ENCODE data around the gene MLLT1. TPM values are rescaled to one million over a fixed set of nuclear protein-coding genes. Genes with fewer than 3 reads are reported as not detected.

The MLLT1 gene
- total RNA-seq, 2 donors from 2014 or later: 16.3 to 23.7 TPM

DNA sequence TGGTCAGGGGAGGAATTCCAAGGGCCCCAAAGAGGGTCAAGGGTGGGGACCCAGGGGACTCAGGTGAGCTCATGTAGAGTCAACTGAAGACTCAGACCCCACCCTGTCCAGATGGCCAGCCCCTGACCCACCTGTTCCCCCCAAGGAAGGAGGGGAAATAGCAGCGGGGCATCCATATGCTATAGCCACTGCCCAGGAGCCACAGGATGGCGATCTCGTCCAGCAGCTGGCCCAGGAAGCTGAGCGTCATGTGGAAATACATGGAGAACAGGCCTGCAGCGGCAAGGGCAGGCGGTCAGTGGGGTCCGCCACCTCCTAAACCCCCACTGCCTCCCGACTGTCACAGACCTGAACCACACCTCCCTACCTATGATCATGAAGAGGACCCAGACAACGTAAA lies 32.2 kb upstream of the MLLT1 start:
- 58 to 62% methylated on average over 8 to 9 of the region's 9 CpGs for WGBS, 2 donors
- H3K4me1 ChIP-seq: no peaks in the 10 kb centered on the region
- no peak overlapping the region for H3K27ac ChIP-seq
- no peak overlapping the region for H3K4me3 ChIP-seq
- intact Hi-C loops (cut with DNase I): no loop called here
- no peak for TF ChIP-seq POLR2A (IDR thresholded peaks at IDR 0.05)
- TF ChIP-seq, protein P1, sequence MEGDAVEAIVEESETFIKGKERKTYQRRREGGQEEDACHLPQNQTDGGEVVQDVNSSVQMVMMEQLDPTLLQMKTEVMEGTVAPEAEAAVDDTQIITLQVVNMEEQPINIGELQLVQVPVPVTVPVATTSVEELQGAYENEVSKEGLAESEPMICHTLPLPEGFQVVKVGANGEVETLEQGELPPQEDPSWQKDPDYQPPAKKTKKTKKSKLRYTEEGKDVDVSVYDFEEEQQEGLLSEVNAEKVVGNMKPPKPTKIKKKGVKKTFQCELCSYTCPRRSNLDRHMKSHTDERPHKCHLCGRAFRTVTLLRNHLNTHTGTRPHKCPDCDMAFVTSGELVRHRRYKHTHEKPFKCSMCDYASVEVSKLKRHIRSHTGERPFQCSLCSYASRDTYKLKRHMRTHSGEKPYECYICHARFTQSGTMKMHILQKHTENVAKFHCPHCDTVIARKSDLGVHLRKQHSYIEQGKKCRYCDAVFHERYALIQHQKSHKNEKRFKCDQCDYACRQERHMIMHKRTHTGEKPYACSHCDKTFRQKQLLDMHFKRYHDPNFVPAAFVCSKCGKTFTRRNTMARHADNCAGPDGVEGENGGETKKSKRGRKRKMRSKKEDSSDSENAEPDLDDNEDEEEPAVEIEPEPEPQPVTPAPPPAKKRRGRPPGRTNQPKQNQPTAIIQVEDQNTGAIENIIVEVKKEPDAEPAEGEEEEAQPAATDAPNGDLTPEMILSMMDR (IDR thresholded peaks at IDR 0.05): no peak
- no peak for ATAC-seq
- no peak for DNase-seq
- no peaks in the 10 kb centered on the region for H3K9me3 ChIP-seq
- H3K36me3 ChIP-seq (replicated peaks in 1 of 2; ENCODE audit: insufficient read depth in 1 of 2, low read depth in 2 of 2): no peaks in the 10 kb centered on the region
- no peaks in the 10 kb centered on the region for H3K27me3 ChIP-seq

DNA sequence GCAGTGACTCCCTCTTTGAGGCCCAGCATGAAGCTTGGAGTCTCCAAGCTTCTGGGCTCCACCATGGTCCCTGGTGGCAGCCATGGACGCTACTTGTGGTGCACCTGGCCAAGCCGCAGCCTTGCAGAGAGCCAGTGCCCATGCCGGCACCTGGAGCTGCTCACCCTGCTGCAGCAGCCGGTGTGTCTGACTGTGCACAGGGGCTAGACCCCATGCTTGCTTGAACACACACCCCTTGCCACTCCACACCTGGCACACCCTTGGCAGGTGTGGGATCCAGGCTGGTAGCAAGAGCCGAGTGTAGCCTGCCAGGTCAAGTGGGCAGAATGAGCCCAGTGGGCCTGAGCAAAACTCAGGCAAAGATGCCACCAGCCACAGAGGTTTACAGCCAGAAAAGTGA lies 18.6 kb upstream of the MLLT1 start:
- no peaks in the 10 kb centered on the region for H3K4me1 ChIP-seq
- 67 to 91% methylated on average over 1 to 4 of the region's 5 CpGs for WGBS, 2 donors
- no peaks in the 10 kb centered on the region for H3K36me3 ChIP-seq (replicated peaks in 1 of 2; ENCODE audit: insufficient read depth in 1 of 2, low read depth in 2 of 2)
- TF ChIP-seq, protein P1 (IDR thresholded peaks at IDR 0.05): no peak
- no peak for TF ChIP-seq POLR2A (IDR thresholded peaks at IDR 0.05)
- no peaks in the 10 kb centered on the region for H3K27me3 ChIP-seq
- DNase-seq (no peak), ATAC-seq (no peak)
- H3K4me3 ChIP-seq: no peak overlapping the region
- intact Hi-C loops (cut with DNase I): loop anchor here (5.0 kb wide), 2 partner anchors 81 to 131 kb away; no protein-coding TSS in a partner anchor
- H3K27ac ChIP-seq: no peak overlapping the region
- peaks cover 0 to 7% (median 0%) of the 10 kb centered on the region in 3 donors for H3K9me3 ChIP-seq

DNA sequence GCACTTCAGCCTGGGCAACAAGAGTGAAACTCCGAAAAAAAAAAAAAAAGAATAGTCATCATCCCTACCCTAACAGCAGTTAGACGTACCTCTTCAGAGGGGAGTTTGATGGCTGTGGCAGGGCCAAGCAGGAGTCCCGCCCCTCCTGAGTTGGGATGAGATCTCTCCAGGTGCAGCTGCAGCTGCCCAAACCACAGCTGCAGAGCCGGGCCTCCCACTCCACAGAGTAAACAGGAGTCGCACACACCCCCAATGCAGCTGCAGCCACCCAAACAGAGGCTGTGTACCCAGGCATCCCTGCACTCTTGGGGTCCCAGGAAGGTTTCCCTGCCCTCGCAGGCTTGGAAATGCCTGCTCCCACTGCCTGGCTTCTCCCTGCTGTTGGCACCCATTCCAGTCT lies 17.4 kb upstream of the MLLT1 start:
- WGBS, 2 donors: 59 to 61% methylated on average over 4 to 6 of the region's 6 CpGs
- TF ChIP-seq, protein P1 (IDR thresholded peaks at IDR 0.05): no peak
- TF ChIP-seq POLR2A (IDR thresholded peaks at IDR 0.05): no peak
- H3K27me3 ChIP-seq: no peaks in the 10 kb centered on the region
- peaks cover 0 to 18% (median 0%) of the 10 kb centered on the region in 3 donors for H3K9me3 ChIP-seq
- H3K4me3 ChIP-seq: no peak overlapping the region
- H3K27ac ChIP-seq: no peak overlapping the region
- ATAC-seq: no peak
- H3K4me1 ChIP-seq: no peaks in the 10 kb centered on the region
- no peaks in the 10 kb centered on the region for H3K36me3 ChIP-seq (replicated peaks in 1 of 2; ENCODE audit: insufficient read depth in 1 of 2, low read depth in 2 of 2)
- intact Hi-C loops (cut with DNase I): loop anchor here (5.0 kb wide), 2 partner anchors 80 to 130 kb away; no protein-coding TSS in a partner anchor
- no peak for DNase-seq

DNA sequence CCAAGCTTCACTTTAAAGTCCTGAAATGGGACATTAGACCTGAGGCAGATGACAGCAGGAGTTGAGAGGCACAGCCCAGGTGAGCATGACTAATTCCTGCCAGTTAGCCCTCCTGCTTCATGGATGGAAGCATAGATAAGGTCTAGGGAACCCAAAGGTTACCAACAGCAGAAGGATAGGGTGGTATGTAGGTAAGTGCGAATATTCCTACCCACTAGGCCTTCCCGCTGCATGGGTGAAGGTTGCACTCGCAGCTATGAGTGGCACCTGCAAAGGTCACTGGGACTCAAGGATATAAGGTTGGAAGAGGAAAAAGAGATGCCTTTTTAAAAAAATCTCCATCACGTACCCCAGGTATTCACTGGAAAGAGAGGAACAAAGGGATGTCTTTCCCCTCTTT lies 12.2 kb upstream of the MLLT1 start:
- Histone ChIP-seq H3K4me3 (no peak overlapping the region), H3K4me1 (no peaks in the 10 kb centered on the region), H3K9me3 (peaks cover 0 to 49% (median 6%) of the 10 kb centered on the region in 3 donors), H3K36me3 (replicated peaks in 1 of 2; ENCODE audit: insufficient read depth in 1 of 2, low read depth in 2 of 2) (no peaks in the 10 kb centered on the region), H3K27ac (no peak overlapping the region), H3K27me3 (no peaks in the 10 kb centered on the region)
- intact Hi-C loops (cut with DNase I): no loop called here
- ATAC-seq (no peak), DNase-seq (no peak)
- 47 to 54% methylated on average over 4 of the region's 4 CpGs for WGBS, 2 donors
- TF ChIP-seq, protein P1 (IDR thresholded peaks at IDR 0.05): no peak
- no peak for TF ChIP-seq POLR2A (IDR thresholded peaks at IDR 0.05)

DNA sequence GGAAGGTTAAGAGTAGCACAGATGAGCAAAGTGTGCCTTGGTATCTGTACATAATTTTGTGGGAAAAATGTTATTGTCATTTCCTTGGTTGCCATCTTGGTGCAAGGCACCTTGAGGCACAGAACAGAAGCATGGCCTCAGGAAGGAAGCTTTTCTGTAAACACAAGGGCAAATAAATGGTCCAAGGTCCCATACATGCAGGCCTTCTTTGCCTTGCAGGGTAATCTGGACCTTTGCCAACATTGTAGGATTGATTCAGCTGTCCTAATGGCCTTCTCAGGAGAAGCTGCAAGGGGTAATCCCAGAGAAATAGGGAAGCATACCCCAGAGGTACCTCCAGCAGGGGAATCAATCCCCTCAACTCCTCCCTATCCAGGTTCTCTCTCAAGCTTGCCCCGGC lies 9.0 kb upstream of the MLLT1 start:
- TF ChIP-seq POLR2A (IDR thresholded peaks at IDR 0.05): no peak
- TF ChIP-seq, protein P1 (IDR thresholded peaks at IDR 0.05): no peak
- WGBS, 2 donors: 82 to 100% methylated on average over 1 of the region's 1 CpG
- Histone ChIP-seq H3K9me3 (peaks cover 0 to 55% (median 6%) of the 10 kb centered on the region in 3 donors), H3K36me3 (replicated peaks in 1 of 2; ENCODE audit: insufficient read depth in 1 of 2, low read depth in 2 of 2) (no peaks in the 10 kb centered on the region), H3K4me1 (no peaks in the 10 kb centered on the region), H3K4me3 (no peak overlapping the region), H3K27ac (no peak overlapping the region), H3K27me3 (no peaks in the 10 kb centered on the region)
- ATAC-seq (no peak), DNase-seq (no peak)
- intact Hi-C loops (cut with DNase I): no loop called here
